ENCODE measurements around the gene BCS1L. TPM values are rescaled to one million over a fixed set of nuclear protein-coding genes. Genes with fewer than 3 reads are reported as not detected.

Gene BCS1L
- total RNA-seq, 1 experiment from 2014 or later, result 48.5 TPM

DNA sequence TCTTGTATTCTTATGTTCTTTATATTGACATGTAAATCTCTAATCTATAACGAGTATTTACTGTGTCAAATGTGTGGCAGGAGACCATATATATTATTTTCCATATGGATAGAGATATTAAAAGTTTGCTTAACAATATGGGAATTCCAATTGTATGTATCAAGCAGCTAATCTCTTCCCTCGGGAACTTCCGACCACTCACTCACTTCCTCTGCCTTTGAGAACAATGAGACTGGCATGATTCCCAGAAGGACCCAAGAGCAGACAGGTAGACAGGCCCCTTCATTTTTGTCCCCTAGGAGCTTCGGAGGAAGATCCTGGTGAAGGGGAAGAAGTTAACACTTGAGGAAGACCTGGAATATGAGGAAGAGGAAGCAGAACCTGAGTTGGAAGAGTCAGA lies 27.6 kb upstream of the BCS1L start:
- CTCF ChIA-PET, result no interaction called here
- BruUV-seq (replicated peaks), result no TSS peak
- Histone ChIP-seq H4K20me1 (ENCODE audit: low read length) (no peaks in the 10 kb centered on the region), H3K4me1 (ENCODE audit: insufficient read depth, low read length) (peaks cover 21% of the 10 kb centered on the region), H3K9me2 (replicated peaks; ENCODE audit: low read length) (no peaks in the 10 kb centered on the region), H3K27me3 (ENCODE audit: low read length) (no peaks in the 10 kb centered on the region), H3F3A (ENCODE audit: low read length, unreplicated experiment) (no peaks in the 10 kb centered on the region), H3K27ac (ENCODE audit: low read length) (peak overlapping the region; percentile 88), H3K79me2 (ENCODE audit: low read length) (no peaks in the 10 kb centered on the region), H2AFZ (ENCODE audit: low read length) (no peak overlapping the region), H3K4me2 (ENCODE audit: low read length) (peak overlapping the region; percentile 63), H3K9ac (ENCODE audit: low read length) (peak overlapping the region; percentile 41; the same call in 1 of the 2 replicates), H3K9me3 (ENCODE audit: low read length) (no peaks in the 10 kb centered on the region), H3K36me3 (ENCODE audit: low read depth, low read length) (peaks cover 29% of the 10 kb centered on the region), H3K4me3 (ENCODE audit: low read length) (no peak overlapping the region)
- POLR2A ChIA-PET (ENCODE audit: unreplicated experiment), result no interaction called here
- TF ChIP-seq EZH2phosphoT487 (IDR thresholded peaks at IDR 0.05; ENCODE audit: borderline replicate concordance, low read length) (no peak), CTCF (conservative IDR thresholded peaks at IDR 0.05; ENCODE audit: low read depth, low read length) (no peak), EZH2 (IDR thresholded peaks at IDR 0.05; ENCODE audit: low read length, unreplicated experiment) (no peak)
- peak; percentile 88 for ATAC-seq
- intact Hi-C loops (cut with micrococcal nuclease), result no loop called here
- peak; percentile 94 for DNase-seq

DNA sequence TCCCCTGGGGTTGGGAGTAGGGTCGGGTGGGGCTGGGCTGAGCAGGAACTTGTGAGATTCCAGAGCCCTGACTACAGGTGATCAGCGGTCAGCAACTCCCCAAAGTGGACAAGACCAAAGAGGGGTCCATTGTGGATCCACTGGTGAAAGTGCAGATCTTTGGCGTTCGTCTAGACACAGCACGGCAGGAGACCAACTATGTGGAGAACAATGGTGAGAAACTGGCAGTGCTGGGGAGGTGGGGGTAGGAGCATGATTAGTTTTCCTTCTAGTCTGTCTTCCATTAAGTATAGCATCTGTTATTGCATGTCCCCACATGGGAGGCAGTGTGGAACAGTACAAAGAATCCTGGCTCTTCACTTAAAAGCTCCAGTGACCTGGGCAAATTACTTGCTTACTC lies 23.8 kb upstream of the BCS1L start:
- Histone ChIP-seq H3K9ac (ENCODE audit: low read length) (no peak overlapping the region), H3K36me3 (ENCODE audit: low read depth, low read length) (peaks cover 64% of the 10 kb centered on the region), H3F3A (ENCODE audit: low read length, unreplicated experiment) (no peaks in the 10 kb centered on the region), H3K9me3 (ENCODE audit: low read length) (no peaks in the 10 kb centered on the region), H3K4me3 (ENCODE audit: low read length) (no peak overlapping the region), H4K20me1 (ENCODE audit: low read length) (no peaks in the 10 kb centered on the region), H3K27ac (ENCODE audit: low read length) (no peak overlapping the region), H3K79me2 (ENCODE audit: low read length) (no peaks in the 10 kb centered on the region), H3K9me2 (replicated peaks; ENCODE audit: low read length) (no peaks in the 10 kb centered on the region), H3K4me1 (ENCODE audit: insufficient read depth, low read length) (peaks cover 21% of the 10 kb centered on the region), H2AFZ (ENCODE audit: low read length) (no peak overlapping the region), H3K27me3 (ENCODE audit: low read length) (no peaks in the 10 kb centered on the region), H3K4me2 (ENCODE audit: low read length) (no peak overlapping the region)
- CTCF ChIA-PET, result no interaction called here
- BruUV-seq (replicated peaks), result no TSS peak
- DNase-seq (no peak), ATAC-seq (no peak)
- TF ChIP-seq EZH2phosphoT487 (IDR thresholded peaks at IDR 0.05; ENCODE audit: borderline replicate concordance, low read length) (no peak), CTCF (conservative IDR thresholded peaks at IDR 0.05; ENCODE audit: low read depth, low read length) (no peak), EZH2 (IDR thresholded peaks at IDR 0.05; ENCODE audit: low read length, unreplicated experiment) (no peak)
- POLR2A ChIA-PET (ENCODE audit: unreplicated experiment), result no interaction called here
- intact Hi-C loops (cut with micrococcal nuclease), result no loop called here

- CTCF ChIA-PET, result no interaction called here
- Histone ChIP-seq H3F3A (ENCODE audit: low read length, unreplicated experiment) (no peaks in the 10 kb centered on the region), H3K4me3 (ENCODE audit: low read length) (no peak overlapping the region), H3K27me3 (ENCODE audit: low read length) (no peaks in the 10 kb centered on the region), H3K9me2 (replicated peaks; ENCODE audit: low read length) (no peaks in the 10 kb centered on the region), H4K20me1 (ENCODE audit: low read length) (no peaks in the 10 kb centered on the region), H3K79me2 (ENCODE audit: low read length) (peaks cover 2% of the 10 kb centered on the region), H3K36me3 (ENCODE audit: low read depth, low read length) (peaks cover 82% of the 10 kb centered on the region), H3K4me1 (ENCODE audit: insufficient read depth, low read length) (no peaks in the 10 kb centered on the region), H2AFZ (ENCODE audit: low read length) (no peak overlapping the region), H3K9me3 (ENCODE audit: low read length) (no peaks in the 10 kb centered on the region), H3K4me2 (ENCODE audit: low read length) (no peak overlapping the region), H3K9ac (ENCODE audit: low read length) (no peak overlapping the region), H3K27ac (ENCODE audit: low read length) (no peak overlapping the region)
- POLR2A ChIA-PET (ENCODE audit: unreplicated experiment), result no interaction called here
- no peak for DNase-seq
- ATAC-seq, result no peak
- intact Hi-C loops (cut with micrococcal nuclease), result no loop called here
- no TSS peak for BruUV-seq (replicated peaks)
- TF ChIP-seq CTCF (conservative IDR thresholded peaks at IDR 0.05; ENCODE audit: low read depth, low read length) (no peak), EZH2phosphoT487 (IDR thresholded peaks at IDR 0.05; ENCODE audit: borderline replicate concordance, low read length) (no peak), EZH2 (IDR thresholded peaks at IDR 0.05; ENCODE audit: low read length, unreplicated experiment) (no peak)
Measured at GRCh38 chr2:218638372-218638771, 21.1 kb upstream of the BCS1L start.

Data from PC-3 (cell line).